Fibroblast of lung (primary cell): ENCODE data around the gene LRGUK.

Experiments
- EZH2 ChIP-seq: IDR thresholded peaks from 2 replicates; pipeline ENCODE4 v1.5.1; 2012; ENCODE audit warnings: low read length, control low read depth, mild to moderate bottlenecking; ENCODE audit errors: missing control alignments
- TF ChIP-seq, protein P1 (sequence below), 2 donors: IDR thresholded peaks in 1 of 2; conservative IDR thresholded peaks in 1 of 2; 1 replicate in 1 of 2; 2 replicates in 1 of 2; pipeline ENCODE4 v1.5.1; 2011 to 2012; ENCODE audit warnings: low read length in 2 of 2, control low read depth in 1 of 2, inconsistent platforms in 1 of 2, low read depth in 1 of 2, mild to moderate bottlenecking in 1 of 2

- TF ChIP-seq, protein P1, sequence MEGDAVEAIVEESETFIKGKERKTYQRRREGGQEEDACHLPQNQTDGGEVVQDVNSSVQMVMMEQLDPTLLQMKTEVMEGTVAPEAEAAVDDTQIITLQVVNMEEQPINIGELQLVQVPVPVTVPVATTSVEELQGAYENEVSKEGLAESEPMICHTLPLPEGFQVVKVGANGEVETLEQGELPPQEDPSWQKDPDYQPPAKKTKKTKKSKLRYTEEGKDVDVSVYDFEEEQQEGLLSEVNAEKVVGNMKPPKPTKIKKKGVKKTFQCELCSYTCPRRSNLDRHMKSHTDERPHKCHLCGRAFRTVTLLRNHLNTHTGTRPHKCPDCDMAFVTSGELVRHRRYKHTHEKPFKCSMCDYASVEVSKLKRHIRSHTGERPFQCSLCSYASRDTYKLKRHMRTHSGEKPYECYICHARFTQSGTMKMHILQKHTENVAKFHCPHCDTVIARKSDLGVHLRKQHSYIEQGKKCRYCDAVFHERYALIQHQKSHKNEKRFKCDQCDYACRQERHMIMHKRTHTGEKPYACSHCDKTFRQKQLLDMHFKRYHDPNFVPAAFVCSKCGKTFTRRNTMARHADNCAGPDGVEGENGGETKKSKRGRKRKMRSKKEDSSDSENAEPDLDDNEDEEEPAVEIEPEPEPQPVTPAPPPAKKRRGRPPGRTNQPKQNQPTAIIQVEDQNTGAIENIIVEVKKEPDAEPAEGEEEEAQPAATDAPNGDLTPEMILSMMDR (conservative IDR thresholded peaks at IDR 0.05 in 1 of 2, IDR thresholded peaks at IDR 0.05 in 1 of 2; ENCODE audit: low read depth in 1 of 2, low read length in 2 of 2) = no peak
- no peak for TF ChIP-seq EZH2
Measured at GRCh38 chr7:134088199-134088598, 38.9 kb upstream of the LRGUK start.
